Left lung (tissue), 10 donors: Measurements from ENCODE around the gene RAPSN. TPM values are rescaled to one million over a fixed set of nuclear protein-coding genes. Genes with fewer than 3 reads are reported as not detected.

Experiments used
- ATAC-seq: fragments of 200-7000 bp; cut with Tn5 transposase; one replicate; pipeline ENCODE4 v1.9.1; 2020; ENCODE audit warnings: moderate library complexity
- DNase-seq, 4 donors: peaks; one replicate each; pipeline ENCODE4 v3.0.0-alpha.2; 2013 to 2020
- H3K27ac ChIP-seq, 2 donors: fragments of 200-600 bp; sonication (generic) in 1 of 2; one replicate each; pipeline versions ENCODE4 v1.5.0 to v1.8.0; 2020 to 2021
- H3K27me3 ChIP-seq, 2 donors: fragments of 200-600 bp; sonication (generic) in 1 of 2; one replicate each; pipeline versions ENCODE4 v1.5.0 to v1.8.0; 2020 to 2021
- H3K36me3 ChIP-seq, 2 donors: fragments of 200-600 bp; sonication (generic) in 1 of 2; one replicate each; pipeline versions ENCODE4 v1.5.0 to v1.8.0; 2020 to 2021
- H3K4me1 ChIP-seq, 2 donors: fragments of 200-600 bp; one replicate each; pipeline ENCODE4 v1.8.0; 2021
- H3K4me3 ChIP-seq, 2 donors: fragments of 200-600 bp; sonication (generic) in 1 of 2; one replicate each; pipeline versions ENCODE4 v1.5.0 to v1.8.0; 2020 to 2021; ENCODE audit warnings: mild to moderate bottlenecking in 1 of 2
- H3K9me3 ChIP-seq, 2 donors: fragments of 200-600 bp; sonication (generic) in 1 of 2; one replicate each; pipeline versions ENCODE4 v1.5.0 to v1.8.0; 2020 to 2021
- intact Hi-C, 2 donors: fragments of 100-400 bp; cut with DNase I; formaldehyde crosslinking; loops; one replicate each; pipeline versions ENCODE4 v1.11.2 to v1.14.2; 2022
- polyA plus RNA-seq, 6 donors: library from polyadenylated mRNA; unstranded; fragments of 120-200 nt; gene quantifications; one replicate each; pipeline ENCODE4 v1.2.1, GENCODE V29; 2013; ENCODE audit not compliant: insufficient read length in 6 of 6
- total RNA-seq, 2 donors: library from RNA; stranded (reverse); fragmentation: NEBNext Ultra II Directional; extraction: Animal tissue kit (Norgen Biotek cat#: 25700); gene quantifications; one replicate each; pipeline ENCODE4 v1.2.1, GENCODE V29; 2021
- TF ChIP-seq, protein P1 (sequence below), 2 donors: fragments of 200-600 bp; sonication (generic) in 1 of 2; IDR thresholded peaks; one replicate each; pipeline versions ENCODE4 v1.5.0 to v1.8.0; 2021; ENCODE audit warnings: antibody characterized with exemption in 2 of 2
- donor health status: DM: no; HTN: yes; CAD: no.
- donor health status: DM: no; HTN: no; CAD: no.

Gene RAPSN
- total and polyA plus RNA-seq, 8 donors: 0.26 to 1.0 (median 0.51) TPM

DNA sequence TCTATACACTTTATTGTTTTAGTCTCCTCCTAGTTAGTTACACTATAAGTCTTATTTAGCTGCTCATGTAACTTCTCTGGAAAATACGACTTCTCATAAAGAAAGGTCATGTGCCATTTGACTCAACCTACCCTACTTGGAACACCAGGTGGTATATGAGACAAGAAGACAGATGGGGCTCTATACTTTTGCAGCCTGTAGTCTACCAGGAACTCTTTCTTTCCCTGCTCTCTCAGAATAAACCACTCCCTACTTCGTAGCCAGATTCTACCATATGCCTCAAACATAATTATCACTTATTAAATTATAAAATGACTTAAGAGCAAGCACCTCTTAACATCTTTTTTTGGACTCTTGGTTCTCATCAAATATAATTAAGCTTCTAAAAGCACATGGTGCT lies 38.5 kb upstream of the RAPSN start:
- ATAC-seq (no peak), DNase-seq (no peak)
- H3K4me3 ChIP-seq: no peak overlapping the region
- TF ChIP-seq, protein P1, sequence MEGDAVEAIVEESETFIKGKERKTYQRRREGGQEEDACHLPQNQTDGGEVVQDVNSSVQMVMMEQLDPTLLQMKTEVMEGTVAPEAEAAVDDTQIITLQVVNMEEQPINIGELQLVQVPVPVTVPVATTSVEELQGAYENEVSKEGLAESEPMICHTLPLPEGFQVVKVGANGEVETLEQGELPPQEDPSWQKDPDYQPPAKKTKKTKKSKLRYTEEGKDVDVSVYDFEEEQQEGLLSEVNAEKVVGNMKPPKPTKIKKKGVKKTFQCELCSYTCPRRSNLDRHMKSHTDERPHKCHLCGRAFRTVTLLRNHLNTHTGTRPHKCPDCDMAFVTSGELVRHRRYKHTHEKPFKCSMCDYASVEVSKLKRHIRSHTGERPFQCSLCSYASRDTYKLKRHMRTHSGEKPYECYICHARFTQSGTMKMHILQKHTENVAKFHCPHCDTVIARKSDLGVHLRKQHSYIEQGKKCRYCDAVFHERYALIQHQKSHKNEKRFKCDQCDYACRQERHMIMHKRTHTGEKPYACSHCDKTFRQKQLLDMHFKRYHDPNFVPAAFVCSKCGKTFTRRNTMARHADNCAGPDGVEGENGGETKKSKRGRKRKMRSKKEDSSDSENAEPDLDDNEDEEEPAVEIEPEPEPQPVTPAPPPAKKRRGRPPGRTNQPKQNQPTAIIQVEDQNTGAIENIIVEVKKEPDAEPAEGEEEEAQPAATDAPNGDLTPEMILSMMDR (IDR thresholded peaks at IDR 0.05): no peak
- peaks cover 11 to 62% of the 10 kb centered on the region in 2 donors for H3K36me3 ChIP-seq
- peak overlapping the region; percentile 50 to 60 for H3K27ac ChIP-seq
- H3K27me3 ChIP-seq: no peaks in the 10 kb centered on the region
- peaks cover 3 to 31% of the 10 kb centered on the region in 2 donors for H3K4me1 ChIP-seq
- intact Hi-C loops: loop anchor here (10.0 kb wide), 2 partner anchors 67 to 77 kb away; partner anchors contain the start of genes CELF1 (in 1 of the 2) and PTPMT1 (in 1 of the 2)
- H3K9me3 ChIP-seq: no peaks in the 10 kb centered on the region

DNA sequence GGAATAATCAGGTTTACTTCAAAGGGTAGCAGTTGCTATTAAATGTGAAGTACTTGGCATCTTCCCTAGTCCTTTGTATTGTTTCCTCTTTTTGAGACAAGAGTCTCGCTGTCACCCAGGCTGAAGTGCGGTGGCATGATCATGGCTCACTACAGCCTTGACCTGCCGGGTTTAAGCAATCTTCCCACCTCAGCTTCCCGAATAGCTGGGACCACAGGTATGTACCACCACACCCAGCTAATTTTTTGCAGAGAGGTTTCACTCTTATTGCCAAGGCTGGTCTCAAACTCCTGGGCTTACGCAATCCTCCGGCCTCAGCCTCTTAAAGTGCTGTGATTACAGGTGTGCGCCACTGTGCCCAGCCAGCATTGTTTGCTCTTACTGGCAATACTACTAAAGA lies 36.2 kb upstream of the RAPSN start:
- intact Hi-C loops: loop anchor here (10.0 kb wide), 2 partner anchors 70 to 80 kb away; partner anchors contain the start of genes CELF1 (in 1 of the 2) and PTPMT1 (in 1 of the 2)
- H3K4me1 ChIP-seq: peaks cover 3 to 31% of the 10 kb centered on the region in 2 donors
- TF ChIP-seq, protein P1 (IDR thresholded peaks at IDR 0.05): no peak

DNA sequence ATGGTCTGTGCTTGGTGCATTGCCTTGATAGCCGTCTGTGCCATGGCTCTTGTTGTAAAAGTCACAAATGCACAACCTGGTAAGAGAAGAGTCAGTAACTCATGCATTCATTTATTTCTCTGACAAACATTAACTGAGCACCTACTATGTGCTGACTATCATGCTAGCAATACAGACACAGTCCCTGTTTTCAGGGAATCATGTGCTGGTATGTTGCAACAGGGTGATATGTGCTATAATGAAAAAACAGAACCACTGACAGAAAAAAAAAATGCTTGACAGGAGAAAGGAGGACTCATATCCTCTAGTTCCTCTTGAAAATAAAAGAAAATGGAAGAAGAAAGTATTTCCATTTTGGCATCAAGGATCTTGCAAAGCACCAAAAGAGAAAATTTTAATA lies 34.5 kb upstream of the RAPSN start:
- TF ChIP-seq, protein P1 (IDR thresholded peaks at IDR 0.05): no peak
- Histone ChIP-seq H3K9me3 (no peaks in the 10 kb centered on the region), H3K27ac (peak overlapping the region in 1 of 2 donors; percentile 26), H3K36me3 (peaks cover 14 to 94% of the 10 kb centered on the region in 2 donors), H3K27me3 (no peaks in the 10 kb centered on the region), H3K4me3 (no peak overlapping the region), H3K4me1 (peaks cover 0 to 25% of the 10 kb centered on the region in 2 donors)
- intact Hi-C loops: loop anchor here (10.0 kb wide), 2 partner anchors 71 to 81 kb away; partner anchors contain the start of genes CELF1 (in 1 of the 2) and PTPMT1 (in 1 of the 2)
- DNase-seq (no peak), ATAC-seq (no peak)

More for the DNA sequence above, 36.2 kb upstream of the RAPSN start:
- Histone ChIP-seq H3K27ac (peak overlapping the region; percentile 26 to 43), H3K36me3 (peaks cover 14 to 85% of the 10 kb centered on the region in 2 donors), H3K4me3 (no peak overlapping the region), H3K27me3 (no peaks in the 10 kb centered on the region), H3K9me3 (no peaks in the 10 kb centered on the region)
- ATAC-seq (peak; percentile 88), DNase-seq (peak in 2 of 4 donors; percentile 79 to 85)

DNA sequence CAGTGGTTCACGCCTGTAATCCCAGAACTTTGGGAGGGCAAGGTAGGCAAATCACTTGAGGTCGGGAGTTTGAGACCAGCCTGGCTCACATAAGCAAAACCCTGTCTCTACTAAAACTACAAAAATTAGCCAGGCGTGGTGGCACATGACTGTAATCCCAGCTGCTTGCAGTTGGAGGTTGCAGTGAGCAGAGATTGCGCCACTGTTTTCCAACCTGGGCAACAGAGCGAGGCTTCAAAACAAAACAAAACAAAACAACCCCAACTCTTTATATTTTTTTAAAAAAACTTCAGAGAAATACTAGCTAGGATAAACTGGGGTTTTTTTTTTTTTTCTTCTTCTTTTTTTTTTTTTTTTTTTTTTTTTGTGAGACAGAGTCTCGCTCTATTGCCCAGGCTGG lies 31.8 kb upstream of the RAPSN start:
- peaks cover 0 to 20% of the 10 kb centered on the region in 2 donors for H3K4me1 ChIP-seq
- ATAC-seq: no peak
- no peaks in the 10 kb centered on the region for H3K27me3 ChIP-seq
- no peak for DNase-seq
- peaks cover 14 to 100% of the 10 kb centered on the region in 2 donors for H3K36me3 ChIP-seq
- intact Hi-C loops: loop anchor here (10.0 kb wide), 2 partner anchors 74 to 84 kb away; partner anchors contain the start of genes CELF1 (in 1 of the 2) and PTPMT1 (in 1 of the 2)
- TF ChIP-seq, protein P1 (IDR thresholded peaks at IDR 0.05): no peak
- H3K4me3 ChIP-seq: no peak overlapping the region
- no peak overlapping the region for H3K27ac ChIP-seq
- H3K9me3 ChIP-seq: no peaks in the 10 kb centered on the region

DNA sequence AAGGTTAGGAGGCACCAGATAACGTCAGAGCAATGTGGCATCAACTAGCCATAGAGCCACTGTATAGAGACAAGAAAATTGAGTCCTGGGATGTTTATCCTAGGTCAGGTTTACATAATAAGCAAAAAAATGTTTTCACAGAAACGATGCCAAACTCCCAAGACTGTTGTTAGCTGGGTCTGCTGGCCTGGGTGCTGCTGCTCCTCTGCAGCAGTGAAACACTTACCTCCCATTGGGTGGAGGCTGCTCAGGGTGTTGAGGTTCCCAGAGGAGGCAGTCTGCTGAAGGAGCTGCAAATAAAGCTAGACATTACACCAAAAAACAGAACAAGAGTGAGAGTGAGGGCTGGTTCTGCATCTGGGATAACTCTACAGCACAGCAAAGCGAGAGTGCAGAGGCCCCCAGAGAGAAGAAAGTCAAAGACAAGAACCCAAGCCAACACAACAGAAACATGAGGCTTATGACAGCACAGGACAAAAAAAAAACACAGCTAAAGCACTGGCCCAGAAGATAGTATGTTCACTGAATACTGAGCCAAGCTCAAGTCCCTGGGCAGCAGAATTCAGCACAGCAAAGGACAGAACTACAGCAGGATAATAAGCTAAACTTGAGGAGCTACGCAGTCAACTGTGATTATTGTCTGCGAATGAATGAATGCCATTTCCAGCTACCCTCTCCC lies 29.9 kb upstream of the RAPSN start:
- Histone ChIP-seq H3K9me3 (no peaks in the 10 kb centered on the region), H3K27ac (no peak overlapping the region), H3K27me3 (no peaks in the 10 kb centered on the region), H3K36me3 (peaks cover 11 to 100% of the 10 kb centered on the region in 2 donors), H3K4me1 (peaks cover 0 to 12% of the 10 kb centered on the region in 2 donors), H3K4me3 (no peak overlapping the region)
- DNase-seq (no peak), ATAC-seq (no peak)
- intact Hi-C loops: no loop called here
- TF ChIP-seq, protein P1 (IDR thresholded peaks at IDR 0.05): no peak
